Stimulated activated CD8-positive, alpha-beta memory T cell treated with anti-CD3 and anti-CD28 coated beads, Interleukin-4, amount 100 ng/mL, for 4 hours (primary cell): ENCODE data around the gene FNDC5.

ENCODE experiments used
- DNase-seq, 2 donors: peaks; one replicate each; pipeline ENCODE4 v3.0.0-alpha.2; 2020; ENCODE audit warnings: low read depth in 2 of 2, low spot score in 1 of 2

FNDC5 gene

DNA sequence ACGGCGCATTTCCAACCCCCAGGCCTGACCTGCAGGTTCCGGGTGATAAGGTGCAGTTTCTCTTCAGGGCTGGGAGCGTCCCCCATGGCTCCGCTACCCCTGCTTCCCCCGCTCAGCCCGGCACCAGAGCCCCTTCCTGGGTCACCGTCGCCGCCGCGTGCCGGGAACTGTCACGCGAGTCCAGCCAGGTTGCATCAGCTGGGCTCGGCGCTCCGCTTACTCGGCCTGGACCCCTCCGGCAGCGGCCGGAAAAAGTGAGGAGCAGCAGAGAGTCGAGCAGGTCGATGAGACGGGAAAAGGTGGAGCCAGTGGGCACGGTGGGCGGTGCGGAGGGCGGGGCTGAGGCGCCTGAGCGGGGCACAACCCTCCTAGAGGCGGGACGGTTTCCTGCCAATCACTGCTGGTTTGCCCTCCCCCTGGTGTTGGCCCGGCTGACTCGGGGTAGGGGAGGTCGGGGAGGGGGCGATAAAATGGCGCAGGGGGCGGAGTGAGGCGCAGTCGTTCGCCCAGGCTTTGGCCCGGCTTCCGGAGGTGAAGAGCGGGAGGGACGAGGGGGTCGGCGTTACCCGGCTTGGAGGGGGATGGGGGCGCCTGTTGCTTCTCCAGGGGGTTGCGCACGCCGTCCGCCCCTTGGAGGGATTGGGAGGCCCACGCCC, 53.4 kb downstream of the FNDC5 start, which contains the start of the genes S100PBP and YARS1:
TSS of gene S100PBP (plus strand) at position 495 of the 656 bp plus-strand sequence. CDS start 8,447 bp downstream, outside the sequence.
TSS of gene YARS1 (minus strand) at position 200 of the 656 bp plus-strand sequence. CDS start at position 86, 114 bp downstream.
- peak; percentile 100 for DNase-seq

DNA sequence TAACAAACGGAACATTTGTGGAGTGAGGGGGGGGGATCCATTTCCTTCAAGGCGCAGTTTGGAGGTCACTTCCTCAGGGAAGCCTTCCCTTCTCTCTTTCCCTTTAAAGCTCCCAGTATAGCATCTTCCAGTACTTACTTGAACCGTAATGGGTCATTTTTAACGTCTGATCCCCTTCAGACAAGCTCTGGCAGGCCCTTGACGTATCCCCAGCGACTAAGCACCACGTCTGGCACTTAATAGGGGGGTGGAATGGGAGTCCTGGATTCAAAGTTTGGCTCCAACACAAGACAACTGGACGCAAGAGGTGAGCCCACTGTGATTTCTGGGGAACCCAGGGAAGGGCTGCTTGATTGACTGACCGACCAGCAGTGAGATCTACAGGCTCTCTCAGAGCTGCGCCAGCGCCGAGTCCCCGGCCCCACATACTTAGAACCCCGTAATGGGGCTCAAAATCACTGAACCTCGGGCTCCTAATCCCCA, 54.0 kb downstream of the FNDC5 start:
- no peak for DNase-seq

GRCh38 chr1:32813941-32814739, 56.6 kb downstream of the FNDC5 start:
- DNase-seq: no peak
